Measurements from ENCODE around the gene TAF1L.

Gene TAF1L

GRCh38 chr9:32587901-32588300 lies 47.6 kb downstream of the TAF1L start:
- Histone ChIP-seq H3K4me1 (ENCODE audit: control insufficient read depth in 1 of 2, insufficient read depth in 2 of 2, low read length in 2 of 2) (no peaks in the 10 kb centered on the region), H3K27ac (ENCODE audit: low read length) (no peak overlapping the region), H3K27me3 (ENCODE audit: low read depth, low read length) (no peaks in the 10 kb centered on the region), H3K36me3 (ENCODE audit: control insufficient read depth in 1 of 2, insufficient read depth in 2 of 2, low read length in 2 of 2) (no peaks in the 10 kb centered on the region), H3K4me3 (ENCODE audit: low read depth in 1 of 2, low read length in 2 of 2) (no peak overlapping the region), H3K9me3 (ENCODE audit: control insufficient read depth in 1 of 2, low read length in 2 of 2) (no peaks in the 10 kb centered on the region)

- no peak overlapping the region for H3K27ac ChIP-seq (ENCODE audit: low read length)
Measured at GRCh38 chr9:32584784-32585183, 50.7 kb downstream of the TAF1L start.

GRCh38 chr9:32581512-32582143 lies 53.8 kb downstream of the TAF1L start:
- no peaks in the 10 kb centered on the region for H3K27me3 ChIP-seq (ENCODE audit: low read depth, low read length)
- no peak overlapping the region for H3K27ac ChIP-seq (ENCODE audit: low read length)
- H3K36me3 ChIP-seq (ENCODE audit: control insufficient read depth in 1 of 2, insufficient read depth in 2 of 2, low read length in 2 of 2), result no peaks in the 10 kb centered on the region
- no peaks in the 10 kb centered on the region for H3K9me3 ChIP-seq (ENCODE audit: control insufficient read depth in 1 of 2, low read length in 2 of 2)
- no peaks in the 10 kb centered on the region for H3K4me1 ChIP-seq (ENCODE audit: control insufficient read depth in 1 of 2, insufficient read depth in 2 of 2, low read length in 2 of 2)
- H3K4me3 ChIP-seq (ENCODE audit: low read depth in 1 of 2, low read length in 2 of 2), result no peak overlapping the region

More at GRCh38 chr9:32584784-32585183, 50.7 kb downstream of the TAF1L start:
- H3K36me3 ChIP-seq (ENCODE audit: control insufficient read depth in 1 of 2, insufficient read depth in 2 of 2, low read length in 2 of 2), result no peaks in the 10 kb centered on the region
- no peaks in the 10 kb centered on the region for H3K9me3 ChIP-seq (ENCODE audit: control insufficient read depth in 1 of 2, low read length in 2 of 2)
- no peaks in the 10 kb centered on the region for H3K27me3 ChIP-seq (ENCODE audit: low read depth, low read length)
- no peak overlapping the region for H3K4me3 ChIP-seq (ENCODE audit: low read depth in 1 of 2, low read length in 2 of 2)
- H3K4me1 ChIP-seq (ENCODE audit: control insufficient read depth in 1 of 2, insufficient read depth in 2 of 2, low read length in 2 of 2), result no peaks in the 10 kb centered on the region

GRCh38 chr9:32580631-32581300 lies 54.7 kb downstream of the TAF1L start:
- H3K27ac ChIP-seq (ENCODE audit: low read length), result no peak overlapping the region
- no peaks in the 10 kb centered on the region for H3K4me1 ChIP-seq (ENCODE audit: control insufficient read depth in 1 of 2, insufficient read depth in 2 of 2, low read length in 2 of 2)

GRCh38 chr9:32579706-32580331 lies 55.6 kb downstream of the TAF1L start:
- no peaks in the 10 kb centered on the region for H3K27me3 ChIP-seq (ENCODE audit: low read depth, low read length)
- H3K36me3 ChIP-seq (ENCODE audit: control insufficient read depth in 1 of 2, insufficient read depth in 2 of 2, low read length in 2 of 2), result no peaks in the 10 kb centered on the region
- H3K27ac ChIP-seq (ENCODE audit: low read length), result no peak overlapping the region
- no peak overlapping the region for H3K4me3 ChIP-seq (ENCODE audit: low read depth in 1 of 2, low read length in 2 of 2)
- no peaks in the 10 kb centered on the region for H3K4me1 ChIP-seq (ENCODE audit: control insufficient read depth in 1 of 2, insufficient read depth in 2 of 2, low read length in 2 of 2)
- no peaks in the 10 kb centered on the region for H3K9me3 ChIP-seq (ENCODE audit: control insufficient read depth in 1 of 2, low read length in 2 of 2)

More at GRCh38 chr9:32580631-32581300, 54.7 kb downstream of the TAF1L start:
- H3K4me3 ChIP-seq (ENCODE audit: low read depth in 1 of 2, low read length in 2 of 2), result no peak overlapping the region
- H3K9me3 ChIP-seq (ENCODE audit: control insufficient read depth in 1 of 2, low read length in 2 of 2), result no peaks in the 10 kb centered on the region
- no peaks in the 10 kb centered on the region for H3K27me3 ChIP-seq (ENCODE audit: low read depth, low read length)
- H3K36me3 ChIP-seq (ENCODE audit: control insufficient read depth in 1 of 2, insufficient read depth in 2 of 2, low read length in 2 of 2), result no peaks in the 10 kb centered on the region

All from muscle layer of duodenum (tissue), 2 donors.